Uterus (tissue), 4 donors: ENCODE results near the gene SCML2. TPM values are rescaled to one million over a fixed set of nuclear protein-coding genes. Genes with fewer than 3 reads are reported as not detected.
"Not testable (repeated sequence)": the region's sequence is repeated elsewhere in the genome, so short reads cannot be mapped to it uniquely, and the experiment has no call there.

Source experiments
- DNase-seq, 2 donors: peaks; one replicate each; pipeline ENCODE4 v3.0.0-alpha.2; 2019 to 2020
- H3K27ac ChIP-seq, 2 donors: fragments of 200-600 bp; sonication (generic); 1 replicate in 1 of 2; 2 replicates in 1 of 2; pipeline ENCODE4 v1.5.1; 2016 to 2018
- H3K27me3 ChIP-seq, 2 donors: fragments of 200-600 bp; sonication (generic); one replicate each; pipeline ENCODE4 v1.5.1; 2018 to 2019; ENCODE audit warnings: control low read depth in 1 of 2
- H3K36me3 ChIP-seq, 2 donors: fragments of 200-600 bp; sonication (generic); one replicate each; pipeline ENCODE4 v1.5.1; 2019; ENCODE audit warnings: control low read depth in 1 of 2
- H3K4me1 ChIP-seq, 2 donors: fragments of 200-600 bp; sonication (generic); one replicate each; pipeline ENCODE4 v1.5.1; 2018 to 2019; ENCODE audit warnings: control low read depth in 1 of 2
- H3K4me3 ChIP-seq, 2 donors: fragments of 200-600 bp; sonication (generic); 1 replicate in 1 of 2; 2 replicates in 1 of 2; pipeline ENCODE4 v1.5.1; 2018 to 2019; ENCODE audit warnings: mild to moderate bottlenecking in 1 of 2
- H3K9me3 ChIP-seq, 2 donors: fragments of 200-600 bp; sonication (generic); one replicate each; pipeline ENCODE4 v1.5.1; 2019; ENCODE audit warnings: control low read depth in 1 of 2
- POLR2A ChIP-seq, 2 donors: fragments of 450-650 bp; IDR thresholded peaks; one replicate each; pipeline ENCODE4 v1.6.1; 2016; ENCODE audit warnings: antibody characterized with exemption in 2 of 2, mild to moderate bottlenecking in 1 of 2, moderate library complexity in 1 of 2
- intact Hi-C: fragments of 100-400 bp; cut with DNase I; formaldehyde crosslinking; loops from one replicate; pipeline ENCODE4 v1.15.1; 2023; ENCODE audit warnings: low total_unique reads
- total RNA-seq, 4 donors: library from RNA; depleted of rRNA in 3 of 4; stranded (reverse); fragments of >200 nt in 3 of 4; gene quantifications; one replicate each; pipeline versions ENCODE4 v1.1.0 to v1.2.4, GENCODE V29; 2014 to 2023
- TF ChIP-seq, protein P1 (sequence below), 4 experiments: fragments of 200-600 bp in 2 of 4; fragments of 450-650 bp in 2 of 4; sonication (generic) in 2 of 4; IDR thresholded peaks; one replicate each; pipeline ENCODE4 v1.5.1; 2016 to 2019; ENCODE audit warnings: antibody characterized with exemption in 4 of 4, mild to moderate bottlenecking in 2 of 4, moderate library complexity in 1 of 4
- donor health status: DM: yes; HTN: yes; CAD: no.

The SCML2 gene
- total RNA-seq, 4 donors from 2014 or later, result 0.26 to 15.8 (median 5.7) TPM

DNA sequence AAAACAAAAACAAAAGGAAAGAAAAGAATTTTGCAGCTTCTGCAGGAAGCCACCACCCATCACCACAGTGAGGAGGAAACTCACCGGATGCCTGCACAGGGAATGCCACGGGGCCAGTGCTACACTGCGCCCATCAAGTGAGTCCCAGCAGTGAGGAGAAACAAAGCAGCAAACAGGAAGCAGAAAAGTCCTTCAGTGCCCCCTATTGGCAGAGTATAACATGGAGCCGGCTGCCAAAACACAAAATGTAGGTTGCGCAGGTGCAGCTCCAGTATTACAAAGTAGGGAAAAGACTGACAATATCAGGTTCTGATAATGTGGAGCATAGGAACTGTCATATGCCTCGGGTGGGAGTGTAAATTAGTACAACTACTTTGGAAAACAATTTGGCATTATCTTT lies 23.3 kb upstream of the SCML2 start:
- Histone ChIP-seq H3K27me3 (no peaks in the 10 kb centered on the region), H3K4me3 (no peak overlapping the region), H3K4me1 (no peaks in the 10 kb centered on the region), H3K9me3 (no peaks in the 10 kb centered on the region), H3K36me3 (no peaks in the 10 kb centered on the region), H3K27ac (no peak overlapping the region)
- TF ChIP-seq, protein P1, sequence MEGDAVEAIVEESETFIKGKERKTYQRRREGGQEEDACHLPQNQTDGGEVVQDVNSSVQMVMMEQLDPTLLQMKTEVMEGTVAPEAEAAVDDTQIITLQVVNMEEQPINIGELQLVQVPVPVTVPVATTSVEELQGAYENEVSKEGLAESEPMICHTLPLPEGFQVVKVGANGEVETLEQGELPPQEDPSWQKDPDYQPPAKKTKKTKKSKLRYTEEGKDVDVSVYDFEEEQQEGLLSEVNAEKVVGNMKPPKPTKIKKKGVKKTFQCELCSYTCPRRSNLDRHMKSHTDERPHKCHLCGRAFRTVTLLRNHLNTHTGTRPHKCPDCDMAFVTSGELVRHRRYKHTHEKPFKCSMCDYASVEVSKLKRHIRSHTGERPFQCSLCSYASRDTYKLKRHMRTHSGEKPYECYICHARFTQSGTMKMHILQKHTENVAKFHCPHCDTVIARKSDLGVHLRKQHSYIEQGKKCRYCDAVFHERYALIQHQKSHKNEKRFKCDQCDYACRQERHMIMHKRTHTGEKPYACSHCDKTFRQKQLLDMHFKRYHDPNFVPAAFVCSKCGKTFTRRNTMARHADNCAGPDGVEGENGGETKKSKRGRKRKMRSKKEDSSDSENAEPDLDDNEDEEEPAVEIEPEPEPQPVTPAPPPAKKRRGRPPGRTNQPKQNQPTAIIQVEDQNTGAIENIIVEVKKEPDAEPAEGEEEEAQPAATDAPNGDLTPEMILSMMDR (IDR thresholded peaks at IDR 0.05), result no peak
- no peak for TF ChIP-seq POLR2A (IDR thresholded peaks at IDR 0.05)
- DNase-seq, result no peak
- intact Hi-C loops, result no loop called here

DNA sequence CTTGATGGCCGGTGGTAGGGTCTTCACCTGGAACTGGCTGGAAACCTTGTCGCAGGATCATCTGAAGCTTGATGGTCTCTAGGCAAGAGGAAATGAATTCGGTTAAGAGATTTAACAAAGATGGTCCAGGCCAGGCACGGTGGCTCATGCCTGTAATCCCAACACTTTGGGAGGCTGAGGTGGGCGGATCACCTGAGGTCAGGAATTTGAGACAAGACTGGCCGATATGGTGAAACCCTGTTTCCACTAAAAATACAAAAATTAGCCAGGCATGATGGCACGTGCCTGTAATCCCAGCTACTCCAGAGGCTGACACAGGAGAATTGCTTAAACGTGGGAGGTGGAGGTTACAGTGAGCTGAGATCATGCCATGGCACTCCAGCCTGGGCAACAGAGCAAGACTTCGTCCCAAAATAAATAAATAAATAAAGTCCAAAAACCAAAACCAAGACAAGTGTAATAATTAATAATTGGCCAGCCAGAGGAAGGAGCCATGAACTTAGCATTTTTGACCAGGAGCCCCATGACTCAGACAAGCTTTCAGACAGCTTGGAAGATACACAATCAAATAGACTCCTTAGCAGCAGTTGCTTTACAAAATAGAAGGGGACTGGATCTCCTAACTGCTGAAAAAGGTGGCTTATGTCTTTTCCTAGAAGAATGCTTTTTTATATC lies 20.8 kb upstream of the SCML2 start:
- intact Hi-C loops, H3K27ac ChIP-seq, H3K27me3 ChIP-seq, H3K9me3 ChIP-seq, H3K36me3 ChIP-seq, DNase-seq, H3K4me3 ChIP-seq, H3K4me1 ChIP-seq: not testable (repeated sequence)

DNA sequence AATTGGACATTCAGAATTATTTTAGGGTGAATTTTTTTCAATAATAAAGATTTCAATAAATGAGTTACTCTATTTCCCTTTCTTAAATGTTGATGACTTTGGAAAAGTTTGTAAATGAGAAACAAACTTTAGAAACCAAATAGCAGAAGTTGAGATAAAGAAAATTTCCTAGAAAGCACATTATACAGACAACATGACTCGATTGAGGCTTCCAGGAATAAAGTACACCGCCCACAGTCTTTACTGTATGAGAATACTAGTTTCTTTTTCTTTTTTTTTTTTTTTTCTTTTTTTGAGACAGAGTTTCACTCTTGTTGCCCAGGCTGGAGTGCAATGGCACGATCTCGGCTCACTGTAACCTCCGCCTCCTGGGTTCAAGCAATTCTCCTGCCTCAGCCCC lies 14.6 kb upstream of the SCML2 start:
- intact Hi-C loops, H3K27ac ChIP-seq, H3K27me3 ChIP-seq, H3K4me1 ChIP-seq, DNase-seq, H3K9me3 ChIP-seq, H3K4me3 ChIP-seq, H3K36me3 ChIP-seq: not testable (repeated sequence)

DNA sequence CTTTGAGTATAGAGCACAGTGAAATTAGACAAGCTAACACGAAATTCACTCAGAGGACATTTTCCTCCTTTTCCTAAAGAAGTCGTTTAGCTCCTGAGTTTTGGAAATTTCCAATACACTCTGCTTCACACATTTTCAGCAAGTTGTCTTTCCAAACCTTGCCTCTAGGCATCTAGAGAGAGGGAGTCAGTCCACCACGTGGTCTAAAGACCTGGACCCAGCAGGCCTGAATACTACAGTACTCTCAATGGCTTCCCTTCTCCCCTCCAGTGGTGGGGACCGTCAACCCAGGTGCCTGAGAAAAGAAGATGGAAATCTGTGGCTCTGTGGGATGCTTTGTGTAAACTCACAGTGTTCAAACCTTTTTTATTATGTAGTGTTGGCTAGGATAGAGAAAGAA lies 13.9 kb upstream of the SCML2 start:
- no peak for DNase-seq
- TF ChIP-seq, protein P1 (IDR thresholded peaks at IDR 0.05), result no peak
- no peak for TF ChIP-seq POLR2A (IDR thresholded peaks at IDR 0.05)
- H3K4me1 ChIP-seq, result no peaks in the 10 kb centered on the region
- intact Hi-C loops, result no loop called here
- no peak overlapping the region for H3K4me3 ChIP-seq
- H3K27ac ChIP-seq, result no peak overlapping the region
- H3K36me3 ChIP-seq, result no peaks in the 10 kb centered on the region
- no peaks in the 10 kb centered on the region for H3K27me3 ChIP-seq
- no peaks in the 10 kb centered on the region for H3K9me3 ChIP-seq

DNA sequence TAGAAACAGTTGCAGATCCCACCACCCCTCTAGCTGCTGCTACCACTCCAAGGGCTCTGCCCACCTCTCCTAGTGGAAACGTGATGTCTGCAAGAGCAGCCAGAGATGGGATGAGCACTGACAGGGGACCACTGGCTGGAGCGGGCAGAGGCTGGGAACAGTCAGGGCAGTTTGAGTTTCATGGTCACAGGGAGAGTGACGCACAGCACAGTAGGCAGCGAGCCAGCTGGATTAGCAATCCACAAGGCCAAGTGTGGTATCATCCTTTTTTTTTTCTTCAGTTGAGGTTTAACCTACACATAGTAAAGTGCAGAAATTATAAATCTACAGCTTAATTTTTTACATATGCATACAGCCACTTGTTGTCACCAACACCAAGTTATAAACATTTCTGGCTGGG lies 6.4 kb upstream of the SCML2 start:
- DNase-seq, result no peak
- Histone ChIP-seq H3K4me1 (no peaks in the 10 kb centered on the region), H3K27me3 (no peaks in the 10 kb centered on the region), H3K27ac (no peak overlapping the region), H3K4me3 (no peak overlapping the region), H3K9me3 (no peaks in the 10 kb centered on the region), H3K36me3 (no peaks in the 10 kb centered on the region)
- no peak for TF ChIP-seq POLR2A (IDR thresholded peaks at IDR 0.05)
- TF ChIP-seq, protein P1 (IDR thresholded peaks at IDR 0.05), result no peak
- intact Hi-C loops, result no loop called here

DNA sequence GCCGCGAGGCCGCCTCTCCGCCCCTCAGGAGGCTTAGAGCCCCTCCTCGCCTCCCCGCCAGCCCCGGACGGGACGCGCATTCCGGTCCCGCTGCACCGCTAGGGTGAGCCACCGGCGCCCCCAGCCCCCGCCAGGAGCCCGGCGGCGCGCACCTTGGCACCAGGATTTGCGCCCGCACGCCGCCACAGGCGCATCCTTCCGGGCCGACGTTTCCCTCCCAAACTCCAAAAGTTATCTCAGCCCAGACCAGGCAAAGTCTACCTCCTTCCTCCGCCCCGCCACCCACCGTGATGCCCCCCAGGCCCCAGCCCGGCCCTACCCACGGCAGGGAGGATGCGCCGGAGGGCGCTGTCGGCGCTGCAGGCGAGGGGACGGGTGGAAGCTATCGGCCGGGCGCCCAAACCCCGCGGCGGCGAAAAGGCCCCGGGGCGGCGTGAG lies 538 bp downstream of the SCML2 start:
- intact Hi-C loops, result no loop called here

More for the DNA sequence above, 538 bp downstream of the SCML2 start:
- Histone ChIP-seq H3K27me3 (no peaks in the 10 kb centered on the region), H3K9me3 (no peaks in the 10 kb centered on the region), H3K36me3 (no peaks in the 10 kb centered on the region), H3K27ac (peak overlapping the region; percentile 39 to 76), H3K4me1 (no peaks in the 10 kb centered on the region), H3K4me3 (peak overlapping the region; percentile 42 to 58)
- peak in 1 of 2 donors; percentile 17 for DNase-seq
- TF ChIP-seq POLR2A (IDR thresholded peaks at IDR 0.05), result no peak
- TF ChIP-seq, protein P1 (IDR thresholded peaks at IDR 0.05), result no peak
